ACHN (cell line): ENCODE results near the gene EVI2B.
"Not testable (repeated sequence)": the region's sequence is repeated elsewhere in the genome, so short reads cannot be mapped to it uniquely, and the experiment has no call there.

Source experiments
- DNase-seq: peaks from one replicate; pipeline ENCODE4 v3.0.0-alpha.2; 2015
- in situ Hi-C: cut with HindIII; loops from 2 replicates; pipeline ENCODE4 v1.10.0; 2017; ENCODE audit warnings: low sequenced_read_pairs, low pct_ligation_motif_present, low pct_unique_long_range_greater_than_20kb

Gene EVI2B

DNA sequence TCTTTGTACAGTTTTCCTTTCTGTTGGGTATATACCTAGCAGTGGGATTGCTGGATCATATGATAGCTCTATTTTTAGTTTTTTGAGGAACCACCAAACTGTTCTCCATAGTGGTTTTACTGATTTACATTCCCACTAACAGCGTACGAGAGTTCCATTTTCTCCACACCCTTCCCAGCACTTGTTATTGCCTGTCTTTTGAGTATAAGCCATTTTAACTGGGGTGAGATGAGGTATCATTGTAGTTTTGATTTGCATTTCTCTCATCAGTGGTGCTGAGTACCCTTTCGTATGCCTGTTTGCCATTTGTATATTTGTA lies 887 bp upstream of the EVI2B start:
- DNase-seq: no peak
- in situ Hi-C loops: no loop called here

GRCh38 chr17:31312223-31312622 lies 1.6 kb downstream of the EVI2B start:
- DNase-seq, in situ Hi-C loops: not testable (repeated sequence)

DNA sequence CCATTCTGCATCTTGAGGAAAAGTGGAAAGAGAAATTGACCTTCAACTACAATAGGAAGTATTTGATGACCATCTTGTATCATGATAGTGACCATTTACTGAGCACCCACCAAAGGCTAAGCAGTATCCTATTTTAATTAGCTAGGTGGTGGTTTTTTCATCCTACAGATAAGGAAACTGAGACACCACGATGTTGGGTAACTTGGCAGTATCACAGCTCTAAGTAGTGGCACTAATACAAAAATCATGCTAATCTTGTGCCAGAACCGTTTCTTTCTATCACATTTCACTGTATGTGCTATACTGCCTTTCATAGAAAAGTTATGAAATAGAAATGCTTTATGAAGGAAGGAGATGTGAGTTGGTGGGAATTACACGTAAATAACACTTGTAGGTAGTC lies 2.3 kb downstream of the EVI2B start:
- DNase-seq: no peak
- in situ Hi-C loops: no loop called here

GRCh38 chr17:31310886-31311285 lies 3.0 kb downstream of the EVI2B start:
- DNase-seq: no peak
- in situ Hi-C loops: no loop called here

DNA sequence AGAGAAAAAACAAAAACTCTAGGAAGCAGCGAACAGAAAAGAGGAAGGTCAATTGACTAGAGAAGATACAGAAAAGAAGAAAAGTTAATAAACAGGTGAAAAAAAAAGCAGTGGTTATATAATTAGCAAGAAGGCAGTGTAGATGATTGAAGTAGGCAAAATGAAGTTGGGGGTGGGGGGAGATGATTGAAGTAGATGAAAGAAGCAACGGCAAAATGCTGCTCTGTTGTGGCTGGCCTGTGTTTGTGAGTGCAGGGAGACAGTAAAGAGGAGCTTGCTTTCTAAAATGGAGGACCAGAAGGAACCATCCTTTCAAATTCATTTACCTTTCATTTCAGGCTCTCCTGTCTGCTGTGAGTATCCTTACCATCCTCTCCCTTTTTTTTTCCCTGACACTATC lies 3.6 kb downstream of the EVI2B start:
- no peak for DNase-seq
- in situ Hi-C loops: no loop called here

DNA sequence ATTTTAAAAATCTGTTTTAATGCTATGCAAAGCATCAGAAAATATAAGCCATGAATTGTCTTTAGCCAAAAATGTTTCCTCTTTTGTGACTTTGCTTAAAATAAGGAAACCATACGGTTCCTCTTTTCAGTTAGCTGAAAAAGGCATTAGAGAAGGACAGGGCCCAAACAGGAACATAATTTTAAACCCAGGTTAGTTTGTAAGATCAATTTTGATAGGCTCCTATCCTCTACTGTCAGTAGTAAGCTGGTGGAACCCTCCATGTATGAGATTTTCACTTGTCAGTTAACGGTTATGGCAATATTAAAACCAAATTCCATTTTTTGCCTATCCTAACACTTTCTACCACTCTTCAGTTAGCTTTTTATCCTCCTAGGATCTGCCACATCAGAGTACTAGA lies 4.3 kb downstream of the EVI2B start:
- DNase-seq: no peak
- in situ Hi-C loops: no loop called here

GRCh38 chr17:31308372-31309334 lies 5.2 kb downstream of the EVI2B start:
- no peak for DNase-seq
- in situ Hi-C loops: no loop called here

- DNase-seq: no peak
- in situ Hi-C loops: no loop called here
Observed at GRCh38 chr17:31307640-31308039, 6.2 kb downstream of the EVI2B start.

- DNase-seq: peak; percentile 64
- in situ Hi-C loops: no loop called here
Observed at GRCh38 chr17:31299624-31300023, 14.2 kb downstream of the EVI2B start.

DNA sequence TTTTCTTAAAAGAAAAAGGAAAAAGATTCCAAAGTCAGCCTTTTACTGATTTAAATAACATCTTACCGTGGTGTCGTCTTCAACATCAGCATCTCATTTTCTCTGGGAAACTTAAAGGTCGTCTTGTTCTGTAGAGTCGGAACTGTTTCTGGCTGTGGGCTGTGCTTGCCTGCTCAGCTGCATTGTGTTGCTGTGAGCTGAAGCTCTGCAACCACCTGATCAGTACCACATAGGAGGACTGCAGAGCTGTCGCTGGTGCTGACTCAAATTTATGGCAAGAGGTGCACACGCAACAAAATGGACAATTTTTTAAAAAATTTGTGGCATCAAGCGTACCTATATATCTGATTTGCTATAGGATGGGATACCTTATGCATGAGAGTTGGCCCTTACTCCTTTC lies 16.8 kb downstream of the EVI2B start, which contains the start of gene OMG:
OMG (minus strand) TSS at position 150 of the 400 bp plus-strand sequence. CDS start 908 bp downstream, outside the sequence.
- in situ Hi-C loops: no loop called here
- DNase-seq: no peak

DNA sequence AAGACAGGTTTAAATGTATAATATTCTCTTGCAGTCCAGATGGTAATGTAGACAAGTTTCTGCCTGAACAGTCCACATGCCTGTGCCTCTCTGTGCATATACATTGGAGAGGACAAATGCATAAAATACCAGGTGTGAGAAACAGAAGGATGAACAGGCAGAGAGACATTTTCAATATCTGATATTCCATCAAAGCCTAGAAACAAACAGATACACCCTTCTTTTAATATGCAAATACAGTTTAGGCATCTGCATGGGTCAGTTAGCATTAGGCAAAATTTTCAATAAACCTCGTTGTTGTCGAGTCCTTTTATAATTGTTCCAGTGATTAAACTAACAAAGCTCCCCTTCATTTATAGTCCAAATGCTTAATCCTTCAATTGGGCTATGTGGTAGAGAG lies 17.7 kb downstream of the EVI2B start:
- DNase-seq: no peak
- in situ Hi-C loops: no loop called here

GRCh38 chr17:31295489-31295871 lies 18.4 kb downstream of the EVI2B start:
- in situ Hi-C loops: no loop called here
- DNase-seq: no peak

DNA sequence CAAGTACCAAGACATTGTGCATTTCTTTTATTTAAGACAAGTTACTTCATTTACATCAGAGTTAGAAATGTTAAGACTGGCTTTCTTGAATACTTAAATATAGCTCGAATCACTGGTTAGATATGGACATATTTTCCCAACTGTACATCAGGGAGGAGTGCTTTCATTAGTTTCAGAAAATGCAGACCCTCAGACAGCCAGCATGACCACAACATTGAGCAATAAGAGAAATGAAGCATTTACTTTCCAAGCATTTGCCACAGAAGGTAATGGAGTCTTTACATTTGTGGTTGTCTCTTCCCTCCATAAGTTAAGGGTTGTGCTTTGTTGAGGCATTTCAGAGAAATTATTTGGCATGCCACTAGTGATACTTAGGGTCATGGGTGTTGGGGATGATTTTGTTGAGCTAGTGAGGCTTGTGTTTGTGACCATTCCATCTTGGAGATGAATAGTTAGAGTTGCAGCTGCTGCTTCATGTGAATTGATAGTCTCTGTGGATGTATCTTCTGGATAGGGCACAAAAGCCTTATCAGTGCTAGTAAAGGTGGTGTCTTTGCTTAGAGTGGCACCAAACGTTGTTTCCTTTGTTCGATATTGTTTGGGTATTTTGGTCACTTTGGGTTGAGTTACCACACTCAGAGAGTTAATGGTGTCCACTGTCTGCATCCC lies 18.9 kb downstream of the EVI2B start:
- no peak for DNase-seq
- in situ Hi-C loops: no loop called here

DNA sequence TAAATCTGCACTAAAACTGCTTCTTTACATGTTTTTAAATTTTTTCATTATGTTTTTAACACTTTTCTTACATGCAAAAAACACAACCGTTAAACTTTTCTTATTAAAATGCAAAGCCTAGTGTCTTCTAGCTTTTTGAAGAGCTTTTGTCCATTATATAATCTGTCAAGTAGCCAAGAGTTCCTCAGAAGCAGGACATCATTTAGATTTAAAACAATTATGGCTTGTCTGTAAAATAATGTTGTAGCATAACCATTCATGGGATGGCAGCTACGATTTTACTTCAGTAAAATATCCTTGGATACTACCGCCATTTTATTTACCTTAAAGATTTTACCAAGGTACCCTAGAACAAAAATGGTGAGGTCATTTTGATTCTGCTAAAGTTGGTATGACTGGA lies 19.6 kb downstream of the EVI2B start:
- DNase-seq: no peak
- in situ Hi-C loops: no loop called here

GRCh38 chr17:31293581-31293980 lies 20.3 kb downstream of the EVI2B start:
- no peak for DNase-seq
- in situ Hi-C loops: no loop called here

- DNase-seq: no peak
- in situ Hi-C loops: no loop called here
Observed at GRCh38 chr17:31291820-31292219, 22.0 kb downstream of the EVI2B start.

DNA sequence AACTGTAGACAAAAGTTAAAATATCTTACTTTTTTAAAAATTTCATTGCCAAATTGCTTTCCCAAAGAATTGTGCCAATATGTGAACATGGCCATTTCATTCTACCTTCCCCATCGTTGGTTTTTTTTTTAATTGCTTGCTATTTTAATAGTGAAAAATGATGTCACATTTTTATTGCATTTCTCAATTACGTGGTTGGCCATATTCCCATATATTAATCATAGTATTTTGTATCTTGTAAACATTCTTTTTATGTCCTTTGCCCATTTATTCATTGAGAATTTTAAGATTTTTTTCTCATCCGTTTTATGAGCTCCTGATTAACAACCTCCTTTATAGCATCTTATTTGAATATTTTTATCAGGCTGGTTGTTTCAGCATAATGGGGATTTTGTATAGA lies 24.1 kb downstream of the EVI2B start:
- no peak for DNase-seq
- in situ Hi-C loops: no loop called here

DNA sequence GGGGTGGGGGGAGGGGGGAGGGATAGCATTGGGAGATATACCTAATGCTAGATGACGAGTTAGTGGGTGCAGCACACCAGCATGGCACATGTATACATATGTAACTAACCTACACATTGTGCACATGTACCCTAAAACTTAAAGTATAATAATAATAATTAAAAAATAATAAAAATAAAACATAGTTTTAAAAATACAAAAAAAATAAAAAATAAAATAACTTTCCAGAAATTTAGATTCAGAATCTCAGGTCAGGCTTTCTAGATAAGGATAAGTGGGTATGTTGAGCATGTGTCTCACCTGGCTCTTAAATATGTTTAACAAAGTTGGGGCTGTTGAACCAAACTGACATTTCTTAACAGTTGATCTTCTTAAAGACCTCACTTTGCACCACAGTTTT lies 25.9 kb downstream of the EVI2B start:
- DNase-seq, in situ Hi-C loops: not testable (repeated sequence)

DNA sequence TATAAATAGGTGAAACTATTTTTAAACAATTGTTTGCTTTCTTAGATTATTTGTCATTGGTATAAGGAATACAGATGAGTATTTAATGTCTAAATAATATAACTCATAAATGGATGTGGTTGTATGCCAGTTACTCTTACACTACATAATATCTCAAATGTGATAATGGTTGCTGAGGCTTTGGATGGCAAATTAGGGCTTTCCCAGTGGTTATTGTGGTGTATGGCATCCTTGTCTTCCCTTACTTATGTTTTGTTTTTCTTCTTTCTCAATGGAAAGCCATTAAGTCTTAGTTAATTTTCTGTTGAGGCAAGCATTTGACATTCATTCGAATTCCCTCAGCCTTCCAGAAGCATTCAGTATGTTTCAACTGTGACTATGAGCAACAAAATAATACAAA lies 27.3 kb downstream of the EVI2B start:
- DNase-seq: no peak
- in situ Hi-C loops: no loop called here

- in situ Hi-C loops: no loop called here
- no peak for DNase-seq
Observed at GRCh38 chr17:31283841-31284240, 30.0 kb downstream of the EVI2B start.
